HG02852 (cell line): ENCODE data around the gene AURKB.
"Not testable (repeated sequence)": the region's sequence is repeated elsewhere in the genome, so short reads cannot be mapped to it uniquely, and the experiment has no call there.

ENCODE experiments used
- ATAC-seq: cut with Tn5 transposase; IDR thresholded peaks from one replicate; pipeline ENCODE4 v1.9.1; 2021; ENCODE audit warnings: mild to moderate bottlenecking, moderate library complexity; ENCODE audit not compliant: unreplicated experiment

AURKB gene

GRCh38 chr17:8189041-8189710, 21.2 kb downstream of the AURKB start:
- no peak for ATAC-seq

- no peak for ATAC-seq
Measured at GRCh38 chr17:8188263-8188839, 22.0 kb downstream of the AURKB start.

- ATAC-seq: peak; percentile 16
Measured at GRCh38 chr17:8187517-8188262, 22.7 kb downstream of the AURKB start.

GRCh38 chr17:8186787-8187516, 23.4 kb downstream of the AURKB start:
- peak; percentile 22 for ATAC-seq

GRCh38 chr17:8186446-8186786, 24.0 kb downstream of the AURKB start:
- peak; percentile 0 for ATAC-seq

GRCh38 chr17:8185582-8186445, 24.6 kb downstream of the AURKB start:
- no peak for ATAC-seq

- ATAC-seq: no peak
Measured at GRCh38 chr17:8176998-8177731, 33.2 kb downstream of the AURKB start.

GRCh38 chr17:8176197-8176940, 34.0 kb downstream of the AURKB start, which contains the start of gene TMEM107:
Gene TMEM107, minus strand, starts transcription at chr17:8176380. Its CDS starts 94 bp downstream, at chr17:8176286.
- ATAC-seq: peak; percentile 36

GRCh38 chr17:8175795-8176196, 34.6 kb downstream of the AURKB start:
- ATAC-seq: no peak

GRCh38 chr17:8173871-8174322, 36.5 kb downstream of the AURKB start:
- no peak for ATAC-seq

- ATAC-seq: peak; percentile 68
Measured at GRCh38 chr17:8173056-8173870, 37.1 kb downstream of the AURKB start.

GRCh38 chr17:8170186-8170585, 40.2 kb downstream of the AURKB start:
- not testable (repeated sequence) for ATAC-seq

- no peak for ATAC-seq
Measured at GRCh38 chr17:8167526-8167925, 42.8 kb downstream of the AURKB start.

GRCh38 chr17:8166731-8167130, 43.6 kb downstream of the AURKB start:
- ATAC-seq: no peak

GRCh38 chr17:8164815-8165131, 45.6 kb downstream of the AURKB start:
- no peak for ATAC-seq

- no peak for ATAC-seq
Measured at GRCh38 chr17:8163978-8164814, 46.2 kb downstream of the AURKB start.
